GM12878 (cell line): ENCODE measurements around the gene NOTCH4. TPM values are rescaled to one million over a fixed set of nuclear protein-coding genes. Genes with fewer than 3 reads are reported as not detected.
"Not testable (repeated sequence)": the region's sequence is repeated elsewhere in the genome, so short reads cannot be mapped to it uniquely, and the experiment has no call there.

Experiments
- ATAC-seq: fragments of 200-7000 bp; cut with Tn5 transposase; 3 replicates; pipeline ENCODE4 v1.9.1; 2020; ENCODE audit warnings: mild to moderate bottlenecking, moderate library complexity
- BruUV-seq: library from RNA; stranded (reverse); fragments of 400-500 nt; replicated peaks from 2 replicates; lab custom pipeline; 2021; lab: Mats Ljungman, UMichigan
- CTCF ChIA-PET: fragments of 300-600 bp; sonication (Branson Sonifier 250); formaldehyde crosslinking; extraction: SDS; loops from one replicate; lab custom pipeline; 2021; ENCODE audit warnings: inconsistent platforms; lab: Yijun Ruan, JAX
- POLR2A ChIA-PET: fragments of 350-600 bp; formaldehyde crosslinking; extraction: SDS; loops from one replicate; lab custom pipeline; 2021; ENCODE audit warnings: inconsistent platforms; lab: Charles Lee
- RAD21 ChIA-PET: fragments of 300-600 bp; sonication (Branson Sonifier 250); formaldehyde crosslinking; loops from one replicate; lab custom pipeline; 2023; ENCODE audit warnings: antibody characterized with exemption; ENCODE audit not compliant: unreplicated experiment; lab: Charles Lee
- SMC1A ChIA-PET: fragments of 300-600 bp; sonication (Branson Sonifier 250); formaldehyde crosslinking; loops from one replicate; lab custom pipeline; 2023; ENCODE audit not compliant: unreplicated experiment, uncharacterized antibody; lab: Charles Lee
- DNase-seq: peaks from one replicate; pipeline ENCODE4 v3.0.0-alpha.2; 2011; ENCODE audit warnings: low read depth, low spot score
- FAIRE-seq: peaks from 3 replicates; lab custom pipeline; 2011; peaks lifted over from hg19 to GRCh38; lab: Jason Lieb, UNC
- H2AFZ ChIP-seq: 2 replicates; pipeline ENCODE4 v1.6.0; 2011; ENCODE audit warnings: low read depth, low read length, control low read depth; ENCODE audit not compliant: control insufficient read depth
- H3K27ac ChIP-seq: 2 replicates; pipeline ENCODE4 v1.5.1; 2011; ENCODE audit warnings: control low read depth; ENCODE audit not compliant: control insufficient read depth, insufficient read depth
- H3K27me3 ChIP-seq, 2 experiments: replicated peaks in 1 of 2; 2 replicates each; pipeline versions ENCODE4 v1.6.0 to v1.6.1; 2011; ENCODE audit warnings: low read length in 1 of 2; ENCODE audit not compliant: control insufficient read depth in 2 of 2, insufficient read depth in 2 of 2
- H3K36me3 ChIP-seq, 2 experiments: 2 replicates each; pipeline ENCODE4 v1.5.1; 2011; ENCODE audit warnings: low read length in 1 of 2; ENCODE audit not compliant: control insufficient read depth in 2 of 2, insufficient read depth in 2 of 2
- H3K4me1 ChIP-seq: 2 replicates; pipeline ENCODE4 v1.6.1; 2011; ENCODE audit warnings: mild to moderate bottlenecking, low read length, moderate library complexity, mixed read lengths; ENCODE audit not compliant: control insufficient read depth, insufficient read depth
- H3K4me2 ChIP-seq: 2 replicates; pipeline ENCODE4 v1.6.0; 2011; ENCODE audit warnings: control low read depth; ENCODE audit not compliant: control insufficient read depth, insufficient read depth
- H3K4me3 ChIP-seq: fragments of 200-600 bp; sonication (generic); 2 replicates; pipeline ENCODE4 v1.5.1; 2016
- H3K79me2 ChIP-seq: 2 replicates; pipeline ENCODE4 v1.6.0; 2011; ENCODE audit warnings: low read length; ENCODE audit not compliant: control insufficient read depth, insufficient read depth
- H3K9ac ChIP-seq: 2 replicates; pipeline ENCODE4 v1.8.0; 2011; ENCODE audit warnings: low read length, control low read depth, mixed read lengths; ENCODE audit not compliant: control insufficient read depth, insufficient read depth
- H3K9me3 ChIP-seq: replicated peaks from 3 replicates; pipeline ENCODE4 v1.5.1; 2011; ENCODE audit warnings: mild to moderate bottlenecking, low read length; ENCODE audit not compliant: control insufficient read depth, insufficient read depth
- H4K20me1 ChIP-seq: 2 replicates; pipeline ENCODE4 v1.6.0; 2011; ENCODE audit not compliant: control insufficient read depth, insufficient read depth
- ATF7 ChIP-seq: fragments of 450-650 bp; IDR thresholded peaks from 2 replicates; pipeline ENCODE4 v1.6.1; 2016; ENCODE audit warnings: low read depth, mild to moderate bottlenecking
- BCL3 ChIP-seq: IDR thresholded peaks from 2 replicates; pipeline ENCODE4 v1.6.1; 2011; ENCODE audit warnings: borderline replicate concordance, low read depth, mild to moderate bottlenecking, moderate library complexity, low read length; ENCODE audit not compliant: insufficient read depth, poor library complexity, severe bottlenecking
- CREB1 ChIP-seq: IDR thresholded peaks from 2 replicates; pipeline ENCODE4 v1.6.1; 2012; ENCODE audit warnings: low read depth, mild to moderate bottlenecking, inconsistent platforms
- E2F4 ChIP-seq: IDR thresholded peaks from 2 replicates; pipeline ENCODE4 v1.6.1; 2012; ENCODE audit warnings: low read depth, low read length, improper control_type of control experiment
- EGR1 ChIP-seq, 2 experiments: IDR thresholded peaks; 1 replicate in 1 of 2; 2 replicates in 1 of 2; pipeline ENCODE4 v1.6.1; 2011 to 2012; ENCODE audit warnings: low read depth in 2 of 2, low read length in 2 of 2, borderline replicate concordance in 1 of 2, mild to moderate bottlenecking in 1 of 2, moderate library complexity in 1 of 2
- HDGF ChIP-seq: fragments of 450-650 bp; IDR thresholded peaks from 2 replicates; pipeline ENCODE4 v1.6.1; 2016; ENCODE audit warnings: antibody characterized with exemption
- MTA3 ChIP-seq: IDR thresholded peaks from 2 replicates; pipeline ENCODE4 v1.6.1; 2012; ENCODE audit warnings: low read length, inconsistent platforms, borderline replicate concordance
- NKRF ChIP-seq: fragments of 450-650 bp; conservative IDR thresholded peaks from 2 replicates; pipeline ENCODE4 v1.6.1; 2017; ENCODE audit warnings: mild to moderate bottlenecking, moderate library complexity
- PML ChIP-seq: IDR thresholded peaks from 2 replicates; pipeline ENCODE4 v1.6.1; 2012; ENCODE audit warnings: low read length, inconsistent platforms
- POLR2A ChIP-seq: IDR thresholded peaks from 2 replicates; pipeline ENCODE4 v1.6.1; 2011; ENCODE audit warnings: low read depth, mild to moderate bottlenecking, low read length
- SMAD5 ChIP-seq: IDR thresholded peaks from 2 replicates; pipeline ENCODE4 v1.6.1; 2016; ENCODE audit warnings: antibody characterized with exemption, low read depth
- ZNF384 ChIP-seq: IDR thresholded peaks from 2 replicates; pipeline ENCODE4 v1.6.1; 2012; ENCODE audit warnings: low read depth, mild to moderate bottlenecking, low read length, improper control_type of control experiment, borderline replicate concordance
- WGBS: methylation state at CpG from one replicate; pipeline ENCODE4 v1.1.6; 2016; ENCODE audit warnings: low lambda C conversion rate; ENCODE audit not compliant: insufficient replicate concordance, insufficient coverage; ENCODE audit errors: missing lambda C conversion rate; 5-methylcytosine and 5-hydroxymethylcytosine counted together
- in situ Hi-C: fragments of 300-500 bp; cut with MboI; formaldehyde crosslinking; loops from 9 replicates; pipeline ENCODE4 v1.14.3; 2018; ENCODE audit warnings: mixed read lengths
- intact Hi-C: fragments of 100-400 bp; cut with micrococcal nuclease; formaldehyde crosslinking; loops from one replicate; pipeline ENCODE4 v1.14.2; 2022; ENCODE audit not compliant: unreplicated experiment
- polyA plus RNA-seq, 11 experiments: library from polyadenylated mRNA; depleted of rRNA in 4 of 11; unstranded in 6 of 11; stranded (reverse) in 5 of 11; fragments of >200 nt; fragmentation: Nextera tagmentation in 4 of 11; fragmentation: Illumina TruSeq in 1 of 11; extraction: Ambion mirVana in 4 of 11; extraction: Trizol in 1 of 11; gene quantifications; 1 replicate in 1 of 11; 2 replicates in 10 of 11; pipeline versions ENCODE4 v1.2.1 to v1.2.3, GENCODE V29; 2011 to 2016; ENCODE audit warnings: inconsistent platforms in 2 of 11, missing spikeins in 2 of 11, low read depth in 1 of 11
- total RNA-seq, 4 experiments: library from RNA; depleted of rRNA in 3 of 4; stranded (reverse); fragments of >200 nt in 3 of 4; fragmentation: Illumina TruSeq in 1 of 4; extraction: Trizol in 1 of 4; gene quantifications; 2 replicates each; pipeline versions ENCODE4 v1.2.1 to v1.2.3, GENCODE V29; 2013 to 2021

The NOTCH4 gene
- total and polyA plus RNA-seq, 10 of the 15 experiments (the other 5 are each of a cell fraction or from before 2014, with no cell fraction given), result 0.66 to 3.3 (median 1.4) TPM

GRCh38 chr6:32185681-32186131, 38.2 kb downstream of the NOTCH4 start:
- intact Hi-C loops, H4K20me1 ChIP-seq, H3K9me3 ChIP-seq, RAD21 ChIA-PET, H2AFZ ChIP-seq, H3K4me2 ChIP-seq, H3K36me3 ChIP-seq, H3K4me3 ChIP-seq, in situ Hi-C loops, SMC1A ChIA-PET, BruUV-seq, H3K27me3 ChIP-seq, H3K9ac ChIP-seq: not testable (repeated sequence)
- ChIA-PET POLR2A (interaction anchor here (0.6 to 1.2 kb wide), 5 partner anchors 10 to 598 kb away, joined by 3 to 5 read pairs (median 3); partner anchors contain the start of genes NELFE and SKIC2), CTCF (interaction anchor here (0.7 to 1.1 kb wide), 2 partner anchors 10 to 948 kb away, joined by 3 read pairs; partner anchors contain the start of gene AGPAT1)
- H3K79me2 ChIP-seq, result peaks cover 32% of the 10 kb centered on the region
- ATAC-seq, result peak; percentile 80
- DNase-seq, result peak; percentile 30
- FAIRE-seq, result peak; percentile 93
- TF ChIP-seq EGR1 (IDR thresholded peaks at IDR 0.05; ENCODE audit: borderline replicate concordance in 1 of 2, low read depth in 2 of 2, low read length in 2 of 2), result peak in 1 of 2 experiments; percentile 38; a peak in 1 of 3 replicates
- TF ChIP-seq ZNF384, result 0 out of 2 replicates have a peak, but pooled peaks have one; percentile 41
- TF ChIP-seq ATF7, result peak; percentile 17; the same call in 1 of the 2 replicates
- peak; percentile 67 for TF ChIP-seq HDGF
- peak; percentile 42; the same call in 1 of the 2 replicates for TF ChIP-seq CREB1
- 3% methylated on average over 11 of the region's 11 CpGs for WGBS
- peak overlapping the region; percentile 37 for H3K27ac ChIP-seq
- peaks cover 23% of the 10 kb centered on the region for H3K4me1 ChIP-seq

- FAIRE-seq, result no peak
- Histone ChIP-seq H3K79me2 (peaks cover 22% of the 10 kb centered on the region), H3K27me3 (no peaks in the 10 kb centered on the region), H3K4me1 (peaks cover 23% of the 10 kb centered on the region), H3K4me2 (no peak within 1 kb of the TSS), H3K9ac (no peak within 1 kb of the TSS), H3K9me3 (no peaks in the 10 kb centered on the region), H4K20me1 (no peaks in the 10 kb centered on the region), H3K4me3 (no peak within 1 kb of the TSS), H3K27ac (no peak within 1 kb of the TSS), H3K36me3 (peaks cover 4 to 9% of the 10 kb centered on the region in 2 experiments; a peak in 3 of 4 replicates), H2AFZ (no peak within 1 kb of the TSS)
- ChIA-PET RAD21 (no interaction called here), SMC1A (no interaction called here), POLR2A (interaction anchor here (1.2 kb wide), 1 partner anchor 12 kb away, joined by 5 read pairs; no protein-coding TSS in a partner anchor), CTCF (no interaction called here)
- WGBS, result 87% methylated on average over 6 of the region's 6 CpGs
- in situ Hi-C loops (no loop called here), intact Hi-C loops (no loop called here)
- no peak for DNase-seq
- TF ChIP-seq MTA3, result 0 out of 2 replicates have a peak, but pooled peaks have one; percentile 34
- 0 out of 2 replicates have a peak, but pooled peaks have one; percentile 40 for TF ChIP-seq PML
- TF ChIP-seq SMAD5, result no peak
- TF ChIP-seq E2F4, result no peak
- TF ChIP-seq BCL3, result no peak
- peak; percentile 49; the same call in 1 of the 2 replicates for TF ChIP-seq POLR2A
- TF ChIP-seq NKRF, result no peak
- no TSS peak for BruUV-seq
- ATAC-seq, result no peak
Measured at GRCh38 chr6:32184084-32184640, 39.7 kb downstream of the NOTCH4 start, which contains the start of gene AGER. Gene AGER, minus strand, starts transcription at chr6:32184253. Its CDS starts 31 bp downstream, at chr6:32184222.
